Measurements from ENCODE around the gene PACS2. TPM values are rescaled to one million over a fixed set of nuclear protein-coding genes. Genes with fewer than 3 reads are reported as not detected.

PACS2 gene
- total and polyA plus RNA-seq, 2 of the 8 experiments (the other 6 are each of a cell fraction or from before 2014, with no cell fraction given): 38.0 to 62.8 TPM

DNA sequence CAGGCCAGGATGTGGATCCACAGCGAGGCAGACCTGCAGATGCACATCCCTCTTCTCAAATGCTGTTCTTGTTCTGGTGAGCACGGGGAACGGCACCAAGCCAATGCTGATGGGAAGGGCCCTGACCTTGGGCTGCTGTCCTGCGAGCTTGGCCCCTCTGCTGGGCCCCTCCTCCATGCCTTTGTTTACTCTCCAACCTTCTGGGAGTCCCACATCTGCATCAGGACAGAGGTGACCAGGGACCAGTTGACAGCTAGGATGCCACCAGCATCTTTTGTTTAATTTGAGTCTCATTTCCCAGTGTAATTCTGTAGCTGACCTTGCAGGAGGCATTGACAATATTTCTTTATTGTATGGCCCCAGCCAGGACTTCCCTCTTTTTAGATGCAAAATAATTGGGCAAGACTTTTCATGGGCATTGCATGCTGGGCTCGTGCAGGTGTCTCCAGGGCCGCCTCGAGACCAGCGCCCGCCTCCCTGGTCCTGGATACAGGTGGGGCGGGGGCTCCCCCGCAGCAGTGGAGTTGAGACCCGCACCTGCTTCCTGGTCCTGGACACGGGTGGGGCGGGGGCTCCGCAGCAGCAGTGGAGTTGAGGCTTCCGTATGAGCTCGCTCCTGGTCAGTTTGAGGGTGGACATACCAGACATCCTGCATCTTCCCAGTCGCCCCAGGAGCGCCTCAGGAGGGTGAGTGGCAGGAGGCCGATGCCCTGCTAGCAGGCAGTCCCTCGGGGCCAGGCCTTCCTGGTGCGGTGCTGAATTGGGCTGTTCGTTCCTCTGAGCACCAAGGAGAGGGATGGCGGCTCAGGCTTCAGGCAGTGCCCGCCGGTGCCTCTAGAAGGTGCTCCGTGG lies 11.4 kb downstream of the PACS2 start (continued):
- TF ChIP-seq PHF8 (conservative IDR thresholded peaks at IDR 0.05; ENCODE audit: low read depth, low read length) (no peak), GABPA (IDR thresholded peaks at IDR 0.05; ENCODE audit: borderline replicate concordance, insufficient read depth, low read length) (no peak), BCL11A (IDR thresholded peaks at IDR 0.05; ENCODE audit: low read depth in 2 of 2, low read length in 2 of 2) (no peak), CBX8 (IDR thresholded peaks at IDR 0.05; ENCODE audit: borderline replicate concordance, low read depth, low read length) (no peak), FOSL1 (IDR thresholded peaks at IDR 0.05; ENCODE audit: insufficient read depth, low read depth, low read length) (no peak), NANOG (IDR thresholded peaks at IDR 0.05; ENCODE audit: insufficient read depth, low read depth, low read length, poor library complexity, severe bottlenecking) (no peak), MAFK (IDR thresholded peaks at IDR 0.05; ENCODE audit: low read depth, low read length) (no peak), JUND (IDR thresholded peaks at IDR 0.05; ENCODE audit: low read length) (no peak)
- TF ChIP-seq, protein P1, sequence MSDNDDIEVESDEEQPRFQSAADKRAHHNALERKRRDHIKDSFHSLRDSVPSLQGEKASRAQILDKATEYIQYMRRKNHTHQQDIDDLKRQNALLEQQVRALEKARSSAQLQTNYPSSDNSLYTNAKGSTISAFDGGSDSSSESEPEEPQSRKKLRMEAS (IDR thresholded peaks at IDR 0.05): no peak

Data from H1 (cell line).